SW 1271 (cell line): ENCODE measurements around the gene APOBEC3B.
A peak's percentile ranks its signal among the peaks of the same experiment; 100 is the strongest.
"Not testable (repeated sequence)": the region's sequence is repeated elsewhere in the genome, so short reads cannot be mapped to it uniquely, and the experiment has no call there.

ENCODE experiments used
- DNase-seq, 2 experiments: peaks; one replicate each; lab custom pipeline; 2025; lab: John Stamatoyannopoulos, UW

Gene APOBEC3B

GRCh38 chr22:39031434-39032295 lies 49.5 kb downstream of the APOBEC3B start:
- not testable (repeated sequence) for DNase-seq

- not testable (repeated sequence) for DNase-seq
Measured at GRCh38 chr22:39037071-39037470, 54.9 kb downstream of the APOBEC3B start.

DNA sequence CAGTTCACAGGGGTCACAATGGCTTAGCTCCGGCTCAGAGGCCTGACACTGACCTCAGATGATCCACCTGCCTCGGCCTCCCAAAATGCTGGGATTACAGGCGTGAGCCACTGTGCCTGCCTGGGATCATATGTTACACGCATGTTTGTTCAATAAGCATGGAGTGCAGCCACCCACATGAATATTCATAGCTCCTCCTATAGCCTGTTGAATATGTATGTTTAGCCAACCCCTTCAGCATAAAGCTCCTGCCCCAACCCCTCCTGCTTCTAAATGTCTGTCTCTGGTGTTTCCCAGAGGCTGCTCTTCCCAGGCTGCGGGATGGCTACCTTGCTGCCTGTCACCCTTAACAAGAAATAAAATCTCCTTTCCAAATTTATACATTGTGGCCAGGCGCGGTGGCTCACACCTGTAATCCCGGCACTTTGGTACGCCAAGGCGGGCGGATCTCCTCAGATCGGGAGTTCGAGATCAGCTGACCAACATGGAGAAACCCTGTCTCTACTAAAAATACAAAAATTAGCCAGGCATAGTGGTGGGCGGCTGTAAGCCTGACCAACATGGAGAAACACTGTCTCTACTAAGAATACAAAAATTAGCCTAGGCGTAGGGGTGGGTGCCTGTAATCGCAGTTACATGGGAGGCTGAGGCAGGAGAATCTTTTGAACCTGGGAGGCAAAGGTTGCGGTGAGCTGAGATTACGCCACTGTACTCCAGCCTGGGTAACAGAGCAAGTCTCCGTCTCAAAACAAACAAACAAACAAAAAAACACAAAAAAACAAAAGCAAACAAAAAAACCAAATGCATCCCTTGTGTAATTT lies 57.4 kb downstream of the APOBEC3B start:
- DNase-seq: no peak

GRCh38 chr22:39040155-39040537 lies 58.0 kb downstream of the APOBEC3B start:
- not testable (repeated sequence) for DNase-seq

- DNase-seq: peak in 1 of 2 experiments; percentile 48
Measured at GRCh38 chr22:39040538-39041296, 58.6 kb downstream of the APOBEC3B start, which contains the start of gene APOBEC3F. Gene APOBEC3F (plus strand): TSS chr22:39040864. CDS start chr22:39040961, 97 bp downstream.

- no peak for DNase-seq
Measured at GRCh38 chr22:39041908-39042307, 59.8 kb downstream of the APOBEC3B start.
